Ovary (tissue), 9 donors: ENCODE measurements around the gene CENPF. TPM values are rescaled to one million over a fixed set of nuclear protein-coding genes. Genes with fewer than 3 reads are reported as not detected.

Experiments
- DNase-seq, 5 donors: peaks; one replicate each; pipeline ENCODE4 v3.0.0-alpha.2; 2019 to 2020
- H3K27ac ChIP-seq, 2 donors: fragments of 200-600 bp; one replicate each; pipeline versions ENCODE4 v1.5.1 to v1.8.0; 2019 to 2022
- H3K27me3 ChIP-seq: fragments of 200-600 bp; one replicate; pipeline ENCODE4 v1.8.0; 2022
- H3K36me3 ChIP-seq: fragments of 200-600 bp; sonication (generic); one replicate; pipeline ENCODE4 v1.5.1; 2019
- H3K4me1 ChIP-seq: one replicate; pipeline ENCODE4 v1.8.1; 2013; ENCODE audit warnings: mild to moderate bottlenecking, moderate library complexity; ENCODE audit not compliant: insufficient read depth
- H3K4me3 ChIP-seq: fragments of 200-600 bp; sonication (generic); one replicate; pipeline ENCODE4 v1.5.1; 2017
- H3K9me3 ChIP-seq, 2 donors: fragments of 200-600 bp in 1 of 2; sonication (generic) in 1 of 2; one replicate each; pipeline versions ENCODE4 v1.5.1 to v1.8.1; 2013 to 2019; ENCODE audit warnings: mild to moderate bottlenecking in 1 of 2, moderate library complexity in 1 of 2
- CTCF ChIP-seq, 3 donors: fragments of 450-650 bp in 2 of 3; fragments of 200-600 bp in 1 of 3; IDR thresholded peaks; one replicate each; pipeline versions ENCODE4 v1.5.1 to v1.8.0; 2016 to 2022; ENCODE audit warnings: antibody characterized with exemption in 3 of 3, mild to moderate bottlenecking in 1 of 3
- EP300 ChIP-seq: sonication (generic); formaldehyde crosslinking; IDR thresholded peaks from one replicate; pipeline ENCODE4 v1.6.1; 2017; ENCODE audit warnings: antibody characterized with exemption
- POLR2A ChIP-seq: fragments of 450-650 bp; IDR thresholded peaks from one replicate; pipeline ENCODE4 v1.6.1; 2017; ENCODE audit warnings: antibody characterized with exemption, mild to moderate bottlenecking, moderate library complexity
- WGBS, 3 donors: extraction: QIAGEN DNeasy Blood & Tissue Kit in 1 of 3; methylation state at CpG; one replicate each; pipeline versions ENCODE4 v1.1.5 to v1.1.7; 2013 to 2017; 5-methylcytosine and 5-hydroxymethylcytosine counted together
- intact Hi-C, 4 donors: fragments of 100-400 bp; cut with DNase I; formaldehyde crosslinking; loops; one replicate each; pipeline versions ENCODE4 v1.11.0 to v1.15.1; 2022 to 2023
- polyA plus RNA-seq, 2 donors: library from polyadenylated mRNA; stranded (reverse); fragments of 200-250 nt in 1 of 2; fragments of 350-450 nt in 1 of 2; fragmentation: Illumina TruSeq in 1 of 2; extraction: RNeasy Lipid Tissue Mini Kit (QIAGEN cat#74804) in 1 of 2; gene quantifications; one replicate each; pipeline ENCODE4 v1.2.3, GENCODE V29; 2013 to 2014
- total RNA-seq, 7 donors: library from RNA; depleted of rRNA in 2 of 7; stranded (reverse); fragments of >200 nt in 2 of 7; fragmentation: NEBNext Ultra II Directional in 3 of 7; extraction: Animal tissue kit (Norgen Biotek cat#: 25700) in 3 of 7; gene quantifications; one replicate each; pipeline versions ENCODE4 v1.1.0 to v1.2.4, GENCODE V29; 2016 to 2023
- donor health status: DM: no; HTN: no; CAD: no; lungs with moderate emphysema.
- donor health status: DM: no; HTN: no; CAD: no.
- donor health status: Bipolar disorder and iron deficiency.
- donor health status: DM: yes; HTN: yes; CAD: no.
- donor health status: DM: no; HTN: no; CAD: no.
- donor health status: DM: yes; HTN: yes; CAD: no.

The CENPF gene
- total and polyA plus RNA-seq, 9 donors: 0.45 to 2.6 (median 1.4) TPM

- WGBS, 3 donors: 71 to 96% (median 94%) methylated on average over 2 of the region's 2 CpGs
Observed at GRCh38 chr1:214641214-214641895, 38.4 kb downstream of the CENPF start.

GRCh38 chr1:214643030-214643429, 40.0 kb downstream of the CENPF start:
- intact Hi-C loops: no loop called here
- Histone ChIP-seq H3K36me3 (no peaks in the 10 kb centered on the region), H3K9me3 (no peaks in the 10 kb centered on the region), H3K27ac (no peak overlapping the region), H3K27me3 (no peaks in the 10 kb centered on the region), H3K4me3 (no peak overlapping the region), H3K4me1 (no peaks in the 10 kb centered on the region)
- WGBS, 3 donors: 97% methylated on average over 8 of the region's 8 CpGs
- no peak for DNase-seq
- TF ChIP-seq EP300 (no peak), POLR2A (no peak), CTCF (IDR thresholded peaks at IDR 0.05) (no peak)

More at GRCh38 chr1:214641214-214641895, 38.4 kb downstream of the CENPF start:
- Histone ChIP-seq H3K4me1 (no peaks in the 10 kb centered on the region), H3K36me3 (no peaks in the 10 kb centered on the region), H3K27me3 (no peaks in the 10 kb centered on the region), H3K27ac (no peak overlapping the region), H3K4me3 (no peak overlapping the region), H3K9me3 (no peaks in the 10 kb centered on the region)
- no peak for DNase-seq
- TF ChIP-seq POLR2A (no peak), CTCF (IDR thresholded peaks at IDR 0.05) (no peak), EP300 (no peak)
- intact Hi-C loops: no loop called here

- TF ChIP-seq CTCF (IDR thresholded peaks at IDR 0.05) (no peak), POLR2A (no peak), EP300 (no peak)
- Histone ChIP-seq H3K4me3 (no peak overlapping the region), H3K36me3 (no peaks in the 10 kb centered on the region), H3K4me1 (no peaks in the 10 kb centered on the region), H3K9me3 (no peaks in the 10 kb centered on the region), H3K27me3 (no peaks in the 10 kb centered on the region), H3K27ac (no peak overlapping the region)
- DNase-seq: no peak
- WGBS, 3 donors: 91 to 99% (median 98%) methylated on average over 10 of the region's 10 CpGs
- intact Hi-C loops: no loop called here
Observed at GRCh38 chr1:214645712-214646111, 42.7 kb downstream of the CENPF start.

- intact Hi-C loops: no loop called here
- Histone ChIP-seq H3K27me3 (no peaks in the 10 kb centered on the region), H3K9me3 (no peaks in the 10 kb centered on the region), H3K36me3 (no peaks in the 10 kb centered on the region), H3K4me3 (no peak overlapping the region), H3K4me1 (no peaks in the 10 kb centered on the region), H3K27ac (no peak overlapping the region)
- 77 to 90% (median 89%) methylated on average over 3 of the region's 3 CpGs for WGBS, 3 donors
- no peak for DNase-seq
- TF ChIP-seq EP300 (no peak), CTCF (IDR thresholded peaks at IDR 0.05) (no peak), POLR2A (no peak)
Observed at GRCh38 chr1:214648801-214649200, 45.8 kb downstream of the CENPF start.
